HCT116 (cell line): ENCODE measurements around the gene ERC1.

Experiments used
- EZH2 ChIP-seq: fragments of 200-600 bp; sonication (generic); IDR thresholded peaks from 2 replicates; pipeline ENCODE4 v1.6.1; 2017; ENCODE audit warnings: antibody characterized with exemption, mixed run types
- POLR2A ChIP-seq: IDR thresholded peaks from 2 replicates; pipeline ENCODE4 v1.7.0; 2011; ENCODE audit warnings: borderline replicate concordance; ENCODE audit not compliant: insufficient read depth, insufficient read length; ENCODE audit errors: extremely low read depth
- ZNF274 ChIP-seq: fragments of 200-500 bp; sonication (Bioruptor generic); IDR thresholded peaks from 2 replicates; pipeline ENCODE4 v1.6.1; 2014; ENCODE audit warnings: mild to moderate bottlenecking, low read depth, low read length, inconsistent platforms
- TF ChIP-seq, protein P1 (sequence below), 3 experiments: fragments of 200-600 bp in 1 of 3; sonication (generic) in 1 of 3; IDR thresholded peaks in 2 of 3; conservative IDR thresholded peaks in 1 of 3; 2 replicates each; pipeline ENCODE4 v1.5.1; 2012 to 2017; ENCODE audit warnings: low read depth in 2 of 3, low read length in 2 of 3, antibody characterized with exemption in 1 of 3, borderline replicate concordance in 1 of 3, control low read depth in 1 of 3, mild to moderate bottlenecking in 1 of 3, mixed read lengths in 1 of 3, mixed run types in 1 of 3, moderate library complexity in 1 of 3; ENCODE audit not compliant: insufficient read depth in 1 of 3

DNA sequence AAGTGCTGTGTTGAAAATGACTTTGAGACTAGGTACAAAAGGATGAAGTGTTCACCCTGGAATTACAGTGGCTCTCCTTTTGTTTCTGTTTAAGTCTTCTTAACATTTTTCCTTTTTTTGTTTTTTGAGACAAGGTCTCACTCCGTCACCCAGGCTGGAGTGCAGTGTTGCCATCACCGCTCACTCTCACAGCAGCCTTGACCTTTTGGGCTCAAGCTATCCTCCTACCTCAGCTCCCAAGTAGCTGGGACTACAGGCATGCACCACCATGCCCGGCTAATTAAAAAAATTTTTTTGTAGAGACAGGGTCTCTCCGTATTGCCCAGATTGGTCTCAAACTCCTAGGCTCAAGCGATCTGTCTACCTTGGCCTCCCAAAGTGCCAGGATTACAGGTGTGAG is 20.1 kb downstream of the ERC1 start:
- TF ChIP-seq POLR2A (no peak), ZNF274 (no peak), EZH2 (no peak)
- TF ChIP-seq, protein P1, sequence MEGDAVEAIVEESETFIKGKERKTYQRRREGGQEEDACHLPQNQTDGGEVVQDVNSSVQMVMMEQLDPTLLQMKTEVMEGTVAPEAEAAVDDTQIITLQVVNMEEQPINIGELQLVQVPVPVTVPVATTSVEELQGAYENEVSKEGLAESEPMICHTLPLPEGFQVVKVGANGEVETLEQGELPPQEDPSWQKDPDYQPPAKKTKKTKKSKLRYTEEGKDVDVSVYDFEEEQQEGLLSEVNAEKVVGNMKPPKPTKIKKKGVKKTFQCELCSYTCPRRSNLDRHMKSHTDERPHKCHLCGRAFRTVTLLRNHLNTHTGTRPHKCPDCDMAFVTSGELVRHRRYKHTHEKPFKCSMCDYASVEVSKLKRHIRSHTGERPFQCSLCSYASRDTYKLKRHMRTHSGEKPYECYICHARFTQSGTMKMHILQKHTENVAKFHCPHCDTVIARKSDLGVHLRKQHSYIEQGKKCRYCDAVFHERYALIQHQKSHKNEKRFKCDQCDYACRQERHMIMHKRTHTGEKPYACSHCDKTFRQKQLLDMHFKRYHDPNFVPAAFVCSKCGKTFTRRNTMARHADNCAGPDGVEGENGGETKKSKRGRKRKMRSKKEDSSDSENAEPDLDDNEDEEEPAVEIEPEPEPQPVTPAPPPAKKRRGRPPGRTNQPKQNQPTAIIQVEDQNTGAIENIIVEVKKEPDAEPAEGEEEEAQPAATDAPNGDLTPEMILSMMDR (IDR thresholded peaks at IDR 0.05 in 2 of 3, conservative IDR thresholded peaks at IDR 0.05 in 1 of 3; ENCODE audit: borderline replicate concordance in 1 of 3, insufficient read depth in 1 of 3, low read depth in 2 of 3, low read length in 2 of 3) = no peak
